ENCODE measurements around the gene PPP1R3E. TPM values are rescaled to one million over a fixed set of nuclear protein-coding genes. Genes with fewer than 3 reads are reported as not detected.

PPP1R3E gene
- total and polyA plus RNA-seq, 2 of the 13 experiments (the other 11 are each of a cell fraction or from before 2014, with no cell fraction given): 16.5 to 26.5 TPM

GRCh38 chr14:23301969-23302289, 730 bp downstream of the PPP1R3E start (continued):
- TF ChIP-seq MEF2D (CRISPR knock-in tag; IDR thresholded peaks at IDR 0.05) (peak; percentile 88; the same call in 1 of the 2 replicates), GTF2F1 (IDR thresholded peaks at IDR 0.05; ENCODE audit: low read length) (no peak), GMEB1 (CRISPR knock-in tag; IDR thresholded peaks at IDR 0.05; ENCODE audit: borderline replicate concordance) (peak; percentile 61), ZFP62 (CRISPR knock-in tag; IDR thresholded peaks at IDR 0.05) (0 out of 2 replicates have a peak, but pooled peaks have one; percentile 45), NBN (conservative IDR thresholded peaks at IDR 0.05) (no peak), JUNB (CRISPR knock-in tag; IDR thresholded peaks at IDR 0.05; ENCODE audit: borderline replicate concordance) (no peak), ZNF605 (CRISPR knock-in tag; IDR thresholded peaks at IDR 0.05) (peak; percentile 81), ZNF441 (CRISPR knock-in tag; IDR thresholded peaks at IDR 0.05; ENCODE audit: borderline replicate concordance) (no peak), ZNF580 (CRISPR knock-in tag; IDR thresholded peaks at IDR 0.05; ENCODE audit: borderline replicate concordance, low read depth) (0 out of 2 replicates have a peak, but pooled peaks have one; percentile 75), KLF16 (CRISPR knock-in tag; IDR thresholded peaks at IDR 0.05) (peak; percentile 79 to 84; a peak in 1 of 4 replicates), TRIM22 (IDR thresholded peaks at IDR 0.05) (no peak), YEATS2 (CRISPR knock-in tag; IDR thresholded peaks at IDR 0.05; ENCODE audit: borderline replicate concordance) (peak; percentile 53; the same call in 1 of the 2 replicates), ARID5B (CRISPR knock-in tag; IDR thresholded peaks at IDR 0.05) (peak; percentile 67; the same call in 1 of the 2 replicates), SRSF9 (IDR thresholded peaks at IDR 0.05; ENCODE audit: borderline replicate concordance, insufficient read depth, low read depth, low read length, poor library complexity, severe bottlenecking) (no peak), ZNF18 (CRISPR knock-in tag; IDR thresholded peaks at IDR 0.05; ENCODE audit: insufficient replicate concordance) (peak; percentile 94), KAT2B (IDR thresholded peaks at IDR 0.05; ENCODE audit: borderline replicate concordance, low read depth, low read length) (no peak), HOMEZ (CRISPR knock-in tag; IDR thresholded peaks at IDR 0.05; ENCODE audit: low read depth) (no peak), ZBTB7A (CRISPR knock-in tag; IDR thresholded peaks at IDR 0.05) (peak; percentile 84)
